Panc1 (cell line): ENCODE results near the gene WDR76. TPM values are rescaled to one million over a fixed set of nuclear protein-coding genes. Genes with fewer than 3 reads are reported as not detected.
A peak's percentile ranks its signal among the peaks of the same experiment; 100 is the strongest.
"Not testable (repeated sequence)": the region's sequence is repeated elsewhere in the genome, so short reads cannot be mapped to it uniquely, and the experiment has no call there.

Experiments
- ATAC-seq: fragments of 200-7000 bp; cut with Tn5 transposase; 2 replicates; pipeline ENCODE4 v1.9.1; 2020; ENCODE audit warnings: mild to moderate bottlenecking, moderate library complexity
- BruUV-seq: library from RNA; stranded (reverse); fragments of 400-500 nt; replicated peaks from 2 replicates; lab custom pipeline; 2021; lab: Mats Ljungman, UMichigan
- CTCF ChIA-PET: fragments of 300-600 bp; sonication (Branson Sonifier 250); formaldehyde crosslinking; loops from one replicate; lab custom pipeline; 2022; ENCODE audit warnings: antibody characterized with exemption; lab: Charles Lee
- POLR2A ChIA-PET: fragments of 300-600 bp; sonication (Branson Sonifier 250); formaldehyde crosslinking; loops from one replicate; lab custom pipeline; 2022; ENCODE audit warnings: antibody characterized with exemption; lab: Charles Lee
- DNase-seq: peaks from one replicate; pipeline ENCODE4 v3.0.0-alpha.2; 2010; ENCODE audit warnings: low read depth, low spot score
- H3K27ac ChIP-seq: 2 replicates; pipeline ENCODE4 v1.5.1; 2011; ENCODE audit warnings: mild to moderate bottlenecking, low read length, inconsistent platforms
- H3K27me3 ChIP-seq: fragments of 200-500 bp; sonication (Bioruptor generic); 2 replicates; pipeline ENCODE4 v1.6.0; 2014; ENCODE audit warnings: low read length, inconsistent platforms; ENCODE audit not compliant: control insufficient read depth, insufficient read depth
- H3K36me3 ChIP-seq: fragments of 200-500 bp; sonication (Bioruptor generic); 2 replicates; pipeline ENCODE4 v1.5.1; 2014; ENCODE audit warnings: inconsistent platforms, mild to moderate bottlenecking, low read length, moderate library complexity; ENCODE audit not compliant: control insufficient read depth, insufficient read depth
- H3K4me1 ChIP-seq: 2 replicates; pipeline ENCODE4 v1.5.1; 2011; ENCODE audit warnings: inconsistent platforms, mild to moderate bottlenecking, low read length, moderate library complexity; ENCODE audit not compliant: control insufficient read depth, insufficient read depth
- H3K4me3 ChIP-seq, 2 experiments: 2 replicates each; pipeline ENCODE4 v1.5.1; 2011 to 2012; ENCODE audit warnings: low read depth in 2 of 2, low read length in 2 of 2, mild to moderate bottlenecking in 2 of 2, inconsistent platforms in 1 of 2, moderate library complexity in 1 of 2
- H3K9me3 ChIP-seq: fragments of 200-500 bp; sonication (Bioruptor generic); 2 replicates; pipeline ENCODE4 v1.5.1; 2014; ENCODE audit warnings: low read depth, mild to moderate bottlenecking, inconsistent platforms, low read length, moderate library complexity; ENCODE audit not compliant: control insufficient read depth, insufficient read depth
- CTCF ChIP-seq: fragments of 450-650 bp; IDR thresholded peaks from 2 replicates; pipeline ENCODE4 v1.5.1; 2017; ENCODE audit warnings: mild to moderate bottlenecking
- POLR2AphosphoS5 ChIP-seq: IDR thresholded peaks from 2 replicates; pipeline ENCODE4 v1.6.1; 2012; ENCODE audit warnings: mild to moderate bottlenecking, low read depth, low read length, moderate library complexity
- SIN3A ChIP-seq: IDR thresholded peaks from 2 replicates; pipeline ENCODE4 v1.6.1; 2012; ENCODE audit warnings: low read depth, mild to moderate bottlenecking, low read length, moderate library complexity, borderline replicate concordance; ENCODE audit not compliant: insufficient read depth
- TCF7L2 ChIP-seq: IDR thresholded peaks from 2 replicates; pipeline ENCODE4 v1.6.1; 2011; ENCODE audit warnings: mild to moderate bottlenecking, low read depth, low read length, inconsistent platforms
- in situ Hi-C: cut with HindIII; loops from 2 replicates; pipeline ENCODE4 v1.10.0; 2016; ENCODE audit warnings: low sequenced_read_pairs, low pct_unique_long_range_greater_than_20kb
- intact Hi-C: fragments of 100-400 bp; cut with micrococcal nuclease; formaldehyde crosslinking; loops from one replicate; pipeline ENCODE4 v1.10.0; 2022; ENCODE audit not compliant: unreplicated experiment
- total RNA-seq: library from RNA; stranded (reverse); gene quantifications from one replicate; pipeline ENCODE4 v1.2.1, GENCODE V29; 2021; ENCODE audit not compliant: unreplicated experiment
- TF ChIP-seq, protein P1 (sequence below), 2 experiments: IDR thresholded peaks; 2 replicates each; pipeline ENCODE4 v1.6.1; 2011 to 2012; ENCODE audit warnings: low read depth in 2 of 2, control low read depth in 1 of 2, low read length in 1 of 2, mild to moderate bottlenecking in 1 of 2, moderate library complexity in 1 of 2; ENCODE audit not compliant: insufficient read depth in 1 of 2

Gene WDR76
- total RNA-seq, 1 experiment from 2014 or later: 40.0 TPM

GRCh38 chr15:43826029-43826507, 734 bp upstream of the WDR76 start:
- intact Hi-C loops (no loop called here), in situ Hi-C loops (no loop called here)
- Histone ChIP-seq H3K4me1 (peaks cover 14% of the 10 kb centered on the region), H3K4me3 (peak overlapping the region in 1 of 2 experiments; percentile 83; a peak in 2 of 4 replicates), H3K9me3 (no peaks in the 10 kb centered on the region), H3K27me3 (no peaks in the 10 kb centered on the region), H3K36me3 (peaks cover 3% of the 10 kb centered on the region), H3K27ac (peak overlapping the region; percentile 94)
- DNase-seq (no peak), ATAC-seq (no peak)
- no TSS peak for BruUV-seq
- no peak for TF ChIP-seq SIN3A
- TF ChIP-seq TCF7L2: no peak
- no peak for TF ChIP-seq CTCF
- TF ChIP-seq, protein P1, sequence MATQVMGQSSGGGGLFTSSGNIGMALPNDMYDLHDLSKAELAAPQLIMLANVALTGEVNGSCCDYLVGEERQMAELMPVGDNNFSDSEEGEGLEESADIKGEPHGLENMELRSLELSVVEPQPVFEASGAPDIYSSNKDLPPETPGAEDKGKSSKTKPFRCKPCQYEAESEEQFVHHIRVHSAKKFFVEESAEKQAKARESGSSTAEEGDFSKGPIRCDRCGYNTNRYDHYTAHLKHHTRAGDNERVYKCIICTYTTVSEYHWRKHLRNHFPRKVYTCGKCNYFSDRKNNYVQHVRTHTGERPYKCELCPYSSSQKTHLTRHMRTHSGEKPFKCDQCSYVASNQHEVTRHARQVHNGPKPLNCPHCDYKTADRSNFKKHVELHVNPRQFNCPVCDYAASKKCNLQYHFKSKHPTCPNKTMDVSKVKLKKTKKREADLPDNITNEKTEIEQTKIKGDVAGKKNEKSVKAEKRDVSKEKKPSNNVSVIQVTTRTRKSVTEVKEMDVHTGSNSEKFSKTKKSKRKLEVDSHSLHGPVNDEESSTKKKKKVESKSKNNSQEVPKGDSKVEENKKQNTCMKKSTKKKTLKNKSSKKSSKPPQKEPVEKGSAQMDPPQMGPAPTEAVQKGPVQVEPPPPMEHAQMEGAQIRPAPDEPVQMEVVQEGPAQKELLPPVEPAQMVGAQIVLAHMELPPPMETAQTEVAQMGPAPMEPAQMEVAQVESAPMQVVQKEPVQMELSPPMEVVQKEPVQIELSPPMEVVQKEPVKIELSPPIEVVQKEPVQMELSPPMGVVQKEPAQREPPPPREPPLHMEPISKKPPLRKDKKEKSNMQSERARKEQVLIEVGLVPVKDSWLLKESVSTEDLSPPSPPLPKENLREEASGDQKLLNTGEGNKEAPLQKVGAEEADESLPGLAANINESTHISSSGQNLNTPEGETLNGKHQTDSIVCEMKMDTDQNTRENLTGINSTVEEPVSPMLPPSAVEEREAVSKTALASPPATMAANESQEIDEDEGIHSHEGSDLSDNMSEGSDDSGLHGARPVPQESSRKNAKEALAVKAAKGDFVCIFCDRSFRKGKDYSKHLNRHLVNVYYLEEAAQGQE (IDR thresholded peaks at IDR 0.05; ENCODE audit: insufficient read depth in 1 of 2, low read depth in 2 of 2, low read length in 1 of 2): no peak
- no peak for TF ChIP-seq POLR2AphosphoS5
- POLR2A ChIA-PET: no interaction called here
- CTCF ChIA-PET: no interaction called here

DNA sequence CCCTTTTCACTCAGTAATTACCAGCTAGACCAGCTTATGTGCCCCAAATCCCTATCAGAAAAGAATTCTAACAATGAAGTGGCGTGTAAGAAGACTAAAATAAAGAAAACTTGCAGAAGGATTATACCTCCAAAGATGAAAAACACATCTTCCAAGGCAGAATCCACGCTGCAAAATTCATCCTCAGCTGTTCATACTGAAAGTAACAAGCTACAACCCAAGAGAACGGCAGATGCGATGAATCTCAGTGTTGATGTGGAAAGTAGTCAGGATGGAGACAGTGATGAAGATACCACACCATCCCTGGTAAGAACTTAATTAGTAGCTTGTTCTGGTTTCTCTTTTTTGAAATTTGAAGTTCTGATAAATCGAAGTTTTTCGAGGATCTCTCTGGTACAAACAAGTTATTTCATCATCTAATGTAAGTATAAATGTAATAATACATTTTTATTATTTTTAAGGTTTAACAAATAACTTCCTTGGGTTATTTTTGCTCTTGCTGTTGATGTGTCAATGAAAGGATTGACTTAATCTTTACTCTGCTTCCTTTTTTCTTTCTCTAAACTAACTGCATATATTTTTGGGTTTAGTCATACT, 1.4 kb downstream of the WDR76 start:
- DNase-seq (no peak), ATAC-seq (no peak)
- Histone ChIP-seq H3K27ac (peak overlapping the region; percentile 94), H3K9me3 (no peaks in the 10 kb centered on the region), H3K4me3 (peak overlapping the region; percentile 65 to 83), H3K4me1 (peaks cover 11% of the 10 kb centered on the region), H3K36me3 (peaks cover 3% of the 10 kb centered on the region), H3K27me3 (no peaks in the 10 kb centered on the region)
- intact Hi-C loops (no loop called here), in situ Hi-C loops (no loop called here)
- CTCF ChIA-PET: no interaction called here
- BruUV-seq: TSS peak; percentile 79
- no peak for TF ChIP-seq CTCF
- TF ChIP-seq TCF7L2: no peak
- TF ChIP-seq, protein P1 (IDR thresholded peaks at IDR 0.05; ENCODE audit: insufficient read depth in 1 of 2, low read depth in 2 of 2, low read length in 1 of 2): no peak
- no peak for TF ChIP-seq SIN3A
- no peak for TF ChIP-seq POLR2AphosphoS5
- POLR2A ChIA-PET: interaction anchor here (0.7 to 0.9 kb wide), 2 partner anchors 15 to 28 kb away, joined by 4 to 6 read pairs; partner anchors contain the start of genes HYPK and SERINC4

DNA sequence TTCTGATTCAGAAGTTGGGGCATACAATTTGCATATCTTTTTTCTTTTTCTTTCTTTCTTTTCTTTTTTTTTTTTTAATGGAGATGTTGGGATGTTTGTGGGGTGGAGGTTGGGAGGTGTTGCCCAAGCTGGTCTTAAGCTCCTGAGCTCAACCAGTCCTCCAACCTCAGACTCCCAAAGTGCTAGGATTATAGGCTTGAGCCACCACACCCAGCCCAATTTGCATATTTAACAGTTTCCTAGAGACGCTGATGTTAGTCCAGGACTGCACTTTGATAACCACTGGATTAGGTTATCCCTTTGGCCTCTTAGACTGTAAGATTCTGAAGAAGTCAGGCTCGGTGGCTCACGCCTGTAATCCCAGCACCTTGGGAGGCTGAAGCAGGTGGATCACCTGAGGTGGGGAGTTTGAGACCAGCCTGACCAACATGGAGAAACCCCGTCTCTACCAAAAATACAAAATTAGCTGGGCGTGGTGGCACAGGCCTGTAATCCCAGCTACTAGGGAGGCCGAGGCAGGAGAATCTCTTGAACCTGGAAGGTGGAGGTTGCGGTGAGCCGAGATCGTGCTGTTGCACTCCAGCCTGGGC, 3.2 kb downstream of the WDR76 start:
- H3K4me3 ChIP-seq, H3K4me1 ChIP-seq, BruUV-seq, H3K9me3 ChIP-seq, H3K27me3 ChIP-seq, H3K36me3 ChIP-seq, POLR2A ChIA-PET, in situ Hi-C loops, H3K27ac ChIP-seq, intact Hi-C loops, DNase-seq, ATAC-seq: not testable (repeated sequence)
- CTCF ChIA-PET: interaction anchor here (0.6 kb wide), 1 partner anchor 708 kb away, joined by 5 read pairs; no protein-coding TSS in a partner anchor
